Stimulated activated CD8-positive, alpha-beta memory T cell treated with anti-CD3 and anti-CD28 coated beads, Interleukin-12 subunit alpha, Interleukin-12 subunit beta, amount 100 ng/mL, for 24 hours (primary cell): ENCODE results near the gene ERC1.

Source experiments
- DNase-seq: peaks from one replicate; pipeline ENCODE4 v3.0.0-alpha.2; 2020; ENCODE audit errors: extremely low read depth

ERC1 gene

DNA sequence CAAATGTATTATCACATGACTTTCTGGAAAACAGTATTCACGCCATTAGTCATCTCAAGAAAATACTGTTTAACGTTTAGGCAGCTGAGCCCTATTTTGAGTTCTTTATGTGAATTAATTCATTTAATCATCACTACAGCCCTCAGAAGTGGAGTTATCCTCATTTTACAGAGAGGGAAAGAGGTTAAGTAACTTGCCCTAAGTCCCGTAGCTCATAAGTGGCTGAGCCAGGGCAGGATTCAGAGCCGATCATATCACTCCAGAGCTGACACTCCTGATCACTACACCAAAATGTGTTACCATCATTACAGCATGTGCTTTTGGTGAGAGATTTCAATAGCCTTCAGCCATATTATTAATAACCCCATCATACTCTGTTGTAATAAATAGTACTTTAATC, 392.7 kb downstream of the ERC1 start:
- no peak for DNase-seq

DNA sequence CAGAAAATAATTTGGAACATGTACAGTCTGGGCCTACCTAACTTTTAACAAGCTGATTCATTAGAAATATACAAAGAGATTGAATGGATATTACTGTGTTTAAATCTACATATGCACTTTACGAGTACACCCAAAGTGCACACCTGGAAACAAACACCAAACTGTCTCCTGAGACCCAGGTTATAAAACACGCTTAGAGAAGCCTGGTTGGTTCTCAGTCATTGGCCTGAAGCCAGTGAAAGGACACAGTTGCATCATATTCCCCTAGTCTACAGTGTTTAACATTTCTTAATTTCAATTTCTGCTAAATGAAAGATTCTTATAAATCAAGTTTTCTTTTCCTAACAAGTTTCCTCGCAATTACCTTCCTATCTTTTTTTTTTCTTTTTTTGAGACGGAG, 393.9 kb downstream of the ERC1 start:
- no peak for DNase-seq

DNA sequence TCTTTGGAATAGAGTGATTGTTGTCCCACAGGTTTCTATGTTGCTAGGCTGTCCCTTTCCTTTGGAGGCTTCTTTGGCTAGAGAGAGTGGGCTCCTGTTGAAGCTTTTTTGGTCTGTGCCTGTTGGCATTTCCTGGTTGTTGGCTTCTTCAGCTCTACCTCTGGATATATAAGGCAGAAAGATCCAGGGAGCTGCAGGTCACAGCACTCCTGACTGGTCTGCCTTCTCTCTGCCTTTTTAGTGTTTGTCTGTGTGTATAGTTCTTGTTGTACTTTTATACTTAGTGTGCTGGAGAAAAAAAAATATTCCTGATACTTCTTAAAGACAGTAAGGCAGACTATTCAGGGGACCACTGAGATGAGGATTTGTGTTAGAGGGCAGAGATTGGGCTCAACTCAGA, 400.7 kb downstream of the ERC1 start:
- no peak for DNase-seq

DNA sequence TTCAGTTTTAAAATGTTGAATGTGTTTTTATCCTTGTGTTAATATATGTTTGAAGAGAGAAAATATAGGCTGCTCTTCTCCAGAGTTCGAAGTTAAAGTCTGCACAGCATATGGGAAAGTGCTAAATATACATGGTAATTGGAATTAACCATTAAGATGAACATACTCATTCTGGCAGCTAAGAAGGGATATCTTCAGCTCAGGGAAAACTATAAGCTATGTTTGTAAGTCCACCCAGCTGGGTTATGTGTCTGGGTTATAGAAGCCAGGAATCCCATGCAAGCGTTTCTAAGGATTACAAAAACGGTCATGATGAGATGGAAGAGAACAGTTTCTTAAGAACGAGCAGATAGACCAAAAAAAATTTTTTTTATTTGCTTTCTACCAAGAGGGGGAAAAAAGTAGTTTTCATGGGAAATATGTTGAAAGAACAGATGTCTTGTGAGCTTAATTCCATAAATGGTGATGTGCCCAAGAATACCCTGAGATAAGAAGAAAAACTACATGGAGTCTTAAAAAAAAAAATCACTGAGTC, 404.5 kb downstream of the ERC1 start:
- no peak for DNase-seq

DNA sequence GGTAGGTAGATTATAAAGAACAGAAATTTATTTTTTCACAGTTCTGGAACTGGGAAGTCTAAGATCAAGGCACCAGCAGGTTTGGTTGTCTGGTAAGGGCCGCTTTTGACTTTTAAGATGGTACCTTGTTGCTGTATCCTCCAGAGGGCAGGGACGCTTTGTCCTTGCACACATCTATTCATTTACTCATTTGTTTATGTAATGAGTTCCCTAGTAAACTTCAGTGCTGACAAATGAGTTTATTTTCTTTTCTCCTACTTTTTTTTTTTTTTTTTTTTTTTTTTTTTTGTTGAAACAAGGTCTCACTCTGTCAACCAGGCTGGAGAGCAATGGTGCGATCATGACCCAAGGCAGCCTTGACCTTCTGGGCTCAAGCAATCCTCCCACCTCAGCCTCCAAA, 407.6 kb downstream of the ERC1 start:
- DNase-seq: no peak

DNA sequence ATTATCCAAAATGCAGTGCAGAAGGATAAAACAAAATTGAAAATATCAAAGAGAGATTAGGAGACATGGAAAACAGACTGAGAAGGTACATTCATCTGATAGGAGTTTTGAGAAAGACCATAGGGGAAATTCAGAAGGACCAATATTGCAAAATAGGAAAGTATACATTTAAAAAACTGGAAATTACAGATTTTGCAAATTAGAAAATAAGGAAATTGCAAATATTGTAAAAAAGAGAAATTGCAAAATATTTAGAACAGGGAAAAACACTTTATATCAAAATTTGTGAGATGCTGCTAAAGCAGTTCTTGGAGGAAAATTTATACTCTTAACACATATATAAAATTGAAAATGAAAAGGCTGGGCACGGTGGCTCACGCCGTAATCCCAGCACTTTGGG, 410.9 kb downstream of the ERC1 start:
- DNase-seq: no peak

DNA sequence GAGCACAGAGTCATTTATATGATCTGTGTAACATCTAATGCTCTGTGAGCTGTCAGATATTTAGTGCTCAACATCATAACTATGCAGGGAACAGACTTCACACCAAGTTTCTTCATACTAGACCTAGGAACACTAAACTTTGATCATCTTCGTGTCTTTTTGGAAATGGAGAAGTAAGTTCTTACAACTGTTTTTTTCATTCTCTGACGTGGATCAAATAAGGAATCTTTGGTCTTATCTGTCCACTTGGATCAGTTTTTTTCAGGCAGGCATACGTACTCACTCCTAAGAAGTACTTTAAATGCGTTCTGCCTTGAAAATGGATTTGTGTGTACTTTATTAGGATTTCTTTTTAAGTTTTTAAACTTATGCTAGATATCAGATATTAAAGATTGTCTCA, 412.4 kb downstream of the ERC1 start:
- no peak for DNase-seq

DNA sequence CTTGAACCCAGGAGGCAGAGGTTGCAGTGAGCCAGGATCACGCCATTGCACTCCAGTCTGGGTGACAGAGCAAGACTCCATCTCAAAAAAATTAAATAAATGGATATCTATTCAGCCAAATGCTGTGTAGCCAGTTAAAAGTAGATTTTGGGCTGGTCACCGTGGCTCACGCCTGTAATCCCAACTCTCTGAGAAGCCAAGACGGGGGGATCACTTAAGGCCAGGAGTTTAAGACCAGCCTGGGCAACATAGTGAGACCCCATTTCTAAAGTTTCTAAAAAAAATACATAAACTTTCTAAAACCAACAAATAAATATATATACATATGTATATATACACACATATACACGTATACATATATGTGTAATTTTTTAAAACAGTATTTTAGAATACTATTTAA, 414.6 kb downstream of the ERC1 start:
- DNase-seq: no peak

DNA sequence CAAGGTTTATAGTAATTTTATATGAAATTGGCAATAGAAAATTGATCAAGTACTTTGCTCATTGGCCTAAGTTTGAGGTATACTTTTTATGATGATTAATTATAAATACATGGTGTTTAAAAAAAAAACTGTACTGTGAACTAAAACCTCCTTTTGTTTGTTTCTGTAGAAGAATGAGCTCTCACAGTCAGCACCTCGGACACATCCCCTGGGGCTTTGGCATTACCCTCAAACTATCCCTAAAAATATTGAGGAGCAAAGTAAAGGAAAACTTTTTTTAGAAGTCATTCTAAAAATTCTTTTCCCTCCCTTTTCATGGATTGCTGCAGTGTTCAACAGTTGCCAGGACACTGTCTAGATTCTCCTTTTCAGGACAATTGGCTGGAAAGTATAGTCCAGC, 419.8 kb downstream of the ERC1 start:
- DNase-seq: no peak

DNA sequence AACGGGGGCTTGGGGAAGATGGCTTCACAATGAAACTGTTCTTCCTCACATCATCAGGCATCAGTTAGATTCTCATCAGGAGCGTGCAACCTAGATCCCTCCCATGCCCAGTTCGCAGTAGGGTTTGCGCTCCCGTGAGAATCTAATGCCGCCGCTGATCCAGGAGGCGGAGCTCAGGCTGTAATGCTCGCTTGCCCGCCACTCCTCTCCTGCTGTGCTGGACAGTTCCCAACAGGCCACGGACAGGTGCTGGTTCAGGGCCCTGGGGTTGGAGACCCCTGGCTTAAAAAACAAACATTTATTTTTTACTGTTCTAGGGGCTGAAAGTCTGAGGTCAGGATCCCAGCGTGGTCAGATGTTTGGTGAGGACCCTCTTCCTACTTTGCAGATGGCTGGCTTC, 422.9 kb downstream of the ERC1 start:
- no peak for DNase-seq

DNA sequence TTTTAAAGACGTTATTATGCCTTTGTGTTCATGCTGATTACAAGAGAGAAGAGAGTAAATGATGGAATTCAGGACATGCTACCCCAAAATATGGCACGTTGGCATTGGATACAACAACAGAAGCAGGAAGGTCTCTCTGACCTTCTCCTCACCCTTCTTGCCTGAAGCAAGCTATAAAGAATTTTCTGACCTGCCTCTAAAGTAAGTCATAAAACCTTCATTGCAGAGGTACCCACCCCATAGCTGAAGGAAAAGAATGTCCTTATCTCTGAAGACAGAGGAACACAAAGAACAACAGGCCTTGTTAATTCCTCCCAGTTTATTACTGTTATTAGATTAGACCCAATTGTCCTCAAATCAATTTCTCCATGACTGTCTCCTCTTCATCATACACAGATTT, 427.1 kb downstream of the ERC1 start:
- DNase-seq: no peak

DNA sequence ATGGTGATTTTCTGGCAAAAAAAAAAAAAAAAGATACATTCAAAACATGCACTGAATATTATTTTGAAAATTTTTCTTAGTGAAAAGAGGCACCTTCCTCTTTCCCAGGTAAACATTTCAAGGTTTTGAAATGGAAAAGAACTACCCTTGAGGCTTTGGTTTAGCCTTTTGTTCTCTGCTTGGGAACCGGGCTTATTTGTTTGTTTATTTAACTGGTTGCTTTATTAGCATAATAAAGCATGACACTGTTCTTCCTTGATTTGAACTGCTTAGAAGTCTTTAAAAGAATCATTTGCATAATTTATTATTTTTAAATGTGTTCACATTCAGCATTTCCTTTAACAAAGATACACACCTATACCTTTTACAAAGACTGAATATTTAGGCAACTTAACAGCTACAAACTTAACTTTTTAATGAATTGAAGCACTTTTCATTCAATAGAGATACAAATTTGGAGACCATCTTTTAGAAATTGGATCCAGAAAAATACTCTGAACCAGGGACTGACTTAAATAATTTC, 428.9 kb downstream of the ERC1 start:
- no peak for DNase-seq

DNA sequence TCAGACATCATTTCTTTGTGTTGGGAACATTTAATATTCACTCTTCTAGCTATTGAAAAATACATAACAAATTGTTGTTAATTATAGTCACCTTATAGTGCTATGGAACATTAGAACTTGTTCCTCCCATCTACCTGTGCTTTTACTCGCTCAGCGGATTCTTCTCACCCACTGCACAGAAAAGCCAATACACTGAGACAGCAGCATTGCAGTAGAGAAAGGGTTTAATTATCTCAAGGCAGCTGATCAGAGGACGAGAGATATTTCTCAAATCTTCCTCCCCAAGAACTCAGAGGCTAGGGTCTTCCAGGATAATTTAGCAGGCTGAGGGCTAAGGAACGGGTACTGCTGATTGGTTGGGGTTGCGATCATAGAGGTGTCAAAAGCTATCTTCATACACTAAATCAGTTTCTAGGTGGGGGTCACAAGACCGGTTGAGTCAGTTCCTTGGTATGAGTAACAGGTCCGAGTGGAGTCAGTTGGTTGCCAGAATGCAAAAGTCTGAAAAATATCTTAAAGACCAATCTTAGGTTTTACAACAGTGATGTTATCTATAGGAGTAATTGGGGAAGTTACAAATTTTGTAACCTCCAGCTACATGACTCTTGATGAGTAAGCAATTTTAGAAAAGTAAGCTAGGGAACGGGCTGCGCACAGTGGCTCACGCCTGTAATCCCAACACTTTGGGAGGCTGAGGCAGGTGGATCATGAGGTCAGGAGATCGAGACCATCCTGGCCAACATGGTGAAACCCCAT, 430.2 kb downstream of the ERC1 start:
- DNase-seq: no peak

DNA sequence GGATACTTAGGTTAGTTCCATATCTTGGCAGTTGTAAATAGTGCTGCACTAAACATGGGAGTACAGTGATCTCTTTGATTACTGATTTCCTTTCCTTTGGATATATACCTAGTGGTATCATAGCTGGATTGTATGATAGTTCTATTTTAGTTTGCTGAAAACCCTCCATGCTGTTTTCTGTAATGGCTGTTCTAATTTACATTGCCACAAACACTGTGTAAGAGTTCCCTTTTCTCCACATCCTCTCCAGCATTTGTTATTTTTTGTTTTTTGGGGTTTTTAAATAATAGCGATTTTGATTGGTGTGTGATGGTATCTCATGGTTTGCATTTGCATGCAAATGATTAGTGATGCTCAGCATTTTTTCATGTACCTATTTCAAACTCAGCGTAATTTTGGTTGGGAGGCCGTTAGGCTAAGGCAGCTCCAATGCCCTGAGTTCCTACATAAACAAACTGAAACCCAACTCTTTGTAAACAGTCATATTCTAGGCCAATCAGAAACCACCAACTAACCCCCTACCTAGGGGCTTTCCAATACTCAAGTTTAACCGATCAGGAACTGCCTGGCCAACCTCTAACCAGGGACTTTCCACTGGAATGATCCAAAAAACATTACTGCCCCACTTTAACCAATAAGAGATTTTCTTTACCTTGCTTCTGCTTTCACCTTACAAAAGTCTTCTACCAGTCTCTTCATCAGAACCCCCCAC, 431.7 kb downstream of the ERC1 start:
- no peak for DNase-seq

DNA sequence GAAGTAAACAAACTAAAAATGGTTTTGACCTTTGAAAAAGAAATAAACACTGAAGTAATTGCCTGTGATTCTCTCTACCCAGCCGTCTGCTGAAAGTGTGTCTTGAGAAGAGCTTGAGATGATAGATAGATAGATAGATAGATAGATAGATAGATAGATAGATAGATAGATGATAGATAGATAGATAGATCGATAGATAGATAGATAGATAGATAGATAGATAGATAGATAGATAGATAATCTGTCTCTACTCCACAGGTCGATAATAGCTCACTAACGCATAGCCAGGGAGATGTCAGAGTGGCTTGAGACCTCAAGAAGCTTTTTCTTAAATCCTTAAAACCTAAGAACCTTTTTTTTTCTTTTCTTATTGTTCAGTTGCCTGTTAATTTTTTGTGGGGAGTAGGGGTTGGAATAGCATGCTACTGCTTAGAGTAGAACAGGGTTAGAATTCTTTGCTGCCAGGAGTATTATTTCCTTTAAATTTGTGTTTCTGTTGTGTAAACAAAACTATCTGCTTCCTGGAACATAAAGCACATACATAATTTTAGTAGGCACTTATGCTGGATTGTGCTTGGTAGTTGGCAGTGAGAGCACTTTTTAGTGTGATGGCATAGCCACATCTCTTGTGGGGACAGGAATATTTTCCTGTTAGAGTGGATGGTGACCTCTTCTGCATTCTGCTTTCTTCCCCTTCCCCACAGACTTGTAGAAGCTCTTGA, 433.8 kb downstream of the ERC1 start:
- DNase-seq: no peak

DNA sequence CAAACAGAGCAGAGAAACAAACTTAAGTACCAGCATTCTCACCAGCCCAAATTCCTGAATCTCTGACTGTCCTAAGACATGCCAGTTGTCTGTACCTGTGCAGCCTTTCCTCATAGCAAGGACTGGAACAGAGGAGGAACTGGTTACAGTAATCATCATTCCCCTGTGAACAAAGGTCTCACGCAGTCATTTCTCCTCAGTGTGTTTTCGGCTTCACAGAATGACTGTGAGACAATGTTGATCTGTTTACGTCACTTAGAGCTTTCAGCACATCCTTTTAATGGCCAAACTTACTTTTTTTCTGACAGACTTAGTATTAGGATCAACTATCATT, 434.3 kb downstream of the ERC1 start:
- DNase-seq: no peak

DNA sequence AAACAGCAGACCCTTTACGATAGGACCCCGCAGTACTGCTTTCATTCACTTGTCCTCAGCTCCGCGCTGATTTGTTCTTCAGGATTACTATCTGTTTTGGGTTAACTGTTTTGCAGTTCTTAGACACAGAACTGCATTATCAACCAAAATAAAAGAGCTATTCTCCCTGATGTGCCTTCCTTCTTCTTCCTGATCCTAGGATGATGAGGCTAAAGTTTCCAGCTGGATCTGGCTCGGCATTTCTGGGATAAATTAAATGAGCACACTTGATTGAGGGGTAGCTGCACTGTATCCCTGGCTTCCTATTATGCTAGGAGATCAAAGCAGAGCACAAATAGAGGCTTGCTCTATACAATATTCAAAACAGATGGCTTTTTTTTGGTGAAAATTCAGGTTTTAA, 437.6 kb downstream of the ERC1 start:
- no peak for DNase-seq

DNA sequence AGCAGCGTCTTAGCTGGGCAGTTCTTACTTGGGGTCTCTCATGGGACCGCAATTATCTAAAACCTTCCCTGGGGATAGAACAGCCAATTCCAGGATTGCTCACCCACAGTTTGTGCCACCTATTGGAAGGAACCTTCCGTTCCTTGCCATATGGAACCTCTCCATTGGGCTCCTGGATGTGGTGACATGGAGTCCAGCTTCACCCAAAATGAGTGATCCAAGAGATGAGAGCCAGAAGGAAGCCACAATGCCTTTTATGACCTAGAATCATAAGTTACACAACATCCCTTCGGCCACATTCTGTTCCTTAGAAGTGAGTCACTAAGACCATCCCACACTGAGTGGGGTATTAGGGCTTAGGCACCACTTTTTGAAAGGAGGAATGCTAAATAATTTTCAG, 439.0 kb downstream of the ERC1 start:
- DNase-seq: no peak

DNA sequence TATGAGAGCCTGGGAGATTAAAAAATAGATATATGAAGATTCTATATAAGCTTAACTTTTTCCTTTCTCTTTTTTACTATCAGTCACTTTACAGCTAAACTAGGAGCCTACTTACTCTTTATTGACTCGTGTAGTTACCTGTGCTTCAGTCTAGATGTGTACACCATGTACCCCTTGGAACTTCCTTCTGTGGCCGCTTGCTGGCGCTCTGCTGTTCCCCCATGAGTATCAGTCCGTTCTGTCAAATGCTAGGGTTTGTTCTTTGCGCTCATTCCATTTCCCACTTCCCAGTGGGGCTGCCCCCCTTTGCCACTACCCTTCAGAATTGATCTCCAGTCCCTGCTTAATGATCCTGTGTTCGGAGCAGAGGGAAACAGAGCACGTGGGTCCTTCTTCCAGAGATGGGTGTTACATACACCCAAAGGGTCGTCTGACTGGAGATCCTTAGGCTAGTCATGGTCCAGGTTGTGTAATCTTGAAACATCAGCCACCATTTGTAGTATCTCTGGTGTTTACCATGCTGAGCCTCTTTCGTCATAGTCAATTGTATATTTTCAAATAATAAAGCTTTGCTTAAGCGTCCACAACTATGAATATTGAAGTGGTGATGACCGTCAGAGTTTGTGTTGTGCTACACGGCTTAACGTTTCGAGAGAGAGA, 443.4 kb downstream of the ERC1 start:
- DNase-seq: no peak

DNA sequence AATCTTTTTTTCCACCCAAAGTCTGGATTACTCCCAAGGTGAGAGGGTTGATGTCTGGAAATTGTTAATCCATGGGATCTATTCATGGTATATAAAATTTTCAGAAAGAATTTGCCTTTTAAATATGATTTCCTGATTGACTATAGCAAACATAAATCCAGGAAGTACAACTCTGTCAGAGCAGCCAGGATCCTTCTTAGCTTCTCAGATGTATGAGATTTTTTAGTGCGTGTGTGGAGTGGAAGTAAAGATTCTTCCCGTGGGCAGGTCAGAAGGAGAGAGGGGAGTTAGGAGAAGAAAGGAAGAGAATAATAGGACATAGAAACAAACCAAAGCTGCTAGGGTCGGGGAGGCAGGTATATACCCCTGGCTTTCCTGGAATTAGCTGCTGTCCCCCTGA, 444.0 kb downstream of the ERC1 start:
- no peak for DNase-seq

DNA sequence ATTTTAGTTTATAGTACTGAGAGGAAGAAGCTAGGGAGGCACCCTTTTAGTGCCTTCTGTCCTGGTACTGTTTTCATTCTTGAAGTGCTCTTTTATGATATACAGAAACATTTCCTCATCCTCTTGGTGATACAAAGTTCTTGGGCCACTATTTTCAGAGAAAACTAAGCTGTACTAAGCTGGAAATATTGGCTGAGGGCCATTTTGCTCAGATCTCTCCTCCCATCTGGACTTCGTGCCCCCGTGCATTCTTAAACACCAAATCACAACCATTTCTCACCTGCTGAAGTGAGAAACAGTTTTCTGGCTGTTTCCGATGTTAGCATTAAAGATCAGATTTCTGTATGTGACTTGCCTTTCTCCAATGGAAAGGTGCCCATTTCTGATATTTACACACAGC, 444.4 kb downstream of the ERC1 start:
- no peak for DNase-seq

DNA sequence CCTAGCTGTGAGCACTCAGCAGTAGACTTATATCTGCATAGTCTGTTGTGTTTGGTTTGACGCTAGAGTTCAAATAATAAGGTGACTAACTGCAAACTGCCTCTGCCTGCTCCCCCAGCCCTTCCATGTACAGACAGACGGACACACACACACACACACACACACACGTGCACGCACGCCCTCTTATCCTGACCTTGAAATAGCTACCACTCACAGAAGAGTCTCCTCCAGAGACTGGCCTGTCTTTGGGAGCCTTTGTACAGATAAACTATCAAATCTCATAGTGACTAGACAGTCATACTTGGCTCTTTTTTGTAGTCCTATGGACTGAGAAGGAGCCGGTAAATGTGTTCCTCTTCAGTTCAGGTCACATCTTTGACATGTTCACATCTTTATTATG, 445.0 kb downstream of the ERC1 start:
- DNase-seq: no peak
